ENCODE results near the gene SLC23A2.

Gene SLC23A2

GRCh38 chr20:4832469-4832868 is 168.8 kb downstream of the SLC23A2 start:
- no peak for TF ChIP-seq CTCF (IDR thresholded peaks at IDR 0.05; ENCODE audit: low read depth, low read length)
- in situ Hi-C loops (cut with HindIII; ENCODE audit: low sequenced_read_pairs), result no loop called here
- no peak overlapping the region for H3K4me3 ChIP-seq (ENCODE audit: low read depth, low read length)
- DNase-seq (ENCODE audit: low read depth, low spot score), result no peak

GRCh38 chr20:4830696-4831095 is 170.6 kb downstream of the SLC23A2 start:
- no peak for TF ChIP-seq CTCF (IDR thresholded peaks at IDR 0.05; ENCODE audit: low read depth, low read length)
- in situ Hi-C loops (cut with HindIII; ENCODE audit: low sequenced_read_pairs), result no loop called here
- H3K4me3 ChIP-seq (ENCODE audit: low read depth, low read length), result no peak overlapping the region
- DNase-seq (ENCODE audit: low read depth, low spot score), result no peak

- no peak overlapping the region for H3K4me3 ChIP-seq (ENCODE audit: low read depth, low read length)
- DNase-seq (ENCODE audit: low read depth, low spot score), result no peak
- in situ Hi-C loops (cut with HindIII; ENCODE audit: low sequenced_read_pairs), result no loop called here
- no peak for TF ChIP-seq CTCF (IDR thresholded peaks at IDR 0.05; ENCODE audit: low read depth, low read length)
Measured at GRCh38 chr20:4830259-4830658, 171.1 kb downstream of the SLC23A2 start.

- TF ChIP-seq CTCF (IDR thresholded peaks at IDR 0.05; ENCODE audit: low read depth, low read length), result no peak
- in situ Hi-C loops (cut with HindIII; ENCODE audit: low sequenced_read_pairs), result no loop called here
- no peak overlapping the region for H3K4me3 ChIP-seq (ENCODE audit: low read depth, low read length)
- DNase-seq (ENCODE audit: low read depth, low spot score), result no peak
Measured at GRCh38 chr20:4829514-4830215, 171.6 kb downstream of the SLC23A2 start.

GRCh38 chr20:4828830-4829513 is 172.3 kb downstream of the SLC23A2 start:
- TF ChIP-seq CTCF (IDR thresholded peaks at IDR 0.05; ENCODE audit: low read depth, low read length), result no peak
- no peak for DNase-seq (ENCODE audit: low read depth, low spot score)
- no peak overlapping the region for H3K4me3 ChIP-seq (ENCODE audit: low read depth, low read length)
- in situ Hi-C loops (cut with HindIII; ENCODE audit: low sequenced_read_pairs), result no loop called here

- in situ Hi-C loops (cut with HindIII; ENCODE audit: low sequenced_read_pairs), result no loop called here
- DNase-seq (ENCODE audit: low read depth, low spot score), result no peak
- TF ChIP-seq CTCF (IDR thresholded peaks at IDR 0.05; ENCODE audit: low read depth, low read length), result no peak
- H3K4me3 ChIP-seq (ENCODE audit: low read depth, low read length), result no peak overlapping the region
Measured at GRCh38 chr20:4821590-4821989, 179.7 kb downstream of the SLC23A2 start.

Measured in astrocyte of the spinal cord (primary cell).